Measurements from ENCODE around the gene SS18. TPM values are rescaled to one million over a fixed set of nuclear protein-coding genes. Genes with fewer than 3 reads are reported as not detected.
"Not testable (repeated sequence)": the region's sequence is repeated elsewhere in the genome, so short reads cannot be mapped to it uniquely, and the experiment has no call there.

SS18 gene
- polyA plus RNA-seq (2013, experiment 1 of 2) = 82.4 TPM
- 82.3 TPM for polyA plus RNA-seq (2013, experiment 2 of 2)

- Histone ChIP-seq H3K79me2 (ENCODE audit: control insufficient read depth, insufficient read depth, low read length) (peaks cover 24% of the 10 kb centered on the region), H2BK5ac (ENCODE audit: low read length) (peak within 1 kb of the TSS; percentile 86), H4K8ac (ENCODE audit: low read depth, low read length) (no peak within 1 kb of the TSS), H3K79me1 (ENCODE audit: low read length) (peaks cover 3% of the 10 kb centered on the region), H2BK120ac (ENCODE audit: low read depth, low read length) (no peak within 1 kb of the TSS), H3K27ac (ENCODE audit: low read depth, low read length) (peak within 1 kb of the TSS; percentile 98), H3K18ac (ENCODE audit: low read length) (peak within 1 kb of the TSS; percentile 42), H3K4ac (ENCODE audit: low read depth, low read length) (peak within 1 kb of the TSS; percentile 59), H3K4me1 (ENCODE audit: control insufficient read depth, low read depth, low read length) (no peaks in the 10 kb centered on the region), H3K4me3 (ENCODE audit: low read length) (peak within 1 kb of the TSS; percentile 98), H3K4me2 (ENCODE audit: low read length) (peak within 1 kb of the TSS; percentile 76), H3K56ac (ENCODE audit: low read length) (peak within 1 kb of the TSS; percentile 99), H3K9ac (ENCODE audit: low read length) (peak within 1 kb of the TSS; percentile 96), H2AK5ac (ENCODE audit: low read length) (no peak within 1 kb of the TSS), H3K23ac (ENCODE audit: low read length) (peak within 1 kb of the TSS; percentile 66), H4K5ac (ENCODE audit: low read length) (peak within 1 kb of the TSS; percentile 37), H3K36me3 (ENCODE audit: control insufficient read depth, insufficient read depth, low read length) (no peaks in the 10 kb centered on the region), H3K27me3 (ENCODE audit: insufficient read depth, low read length, poor library complexity) (no peaks in the 10 kb centered on the region), H2BK15ac (replicated peaks; ENCODE audit: low read depth) (no peak within 1 kb of the TSS)
- DNase-seq = peak; percentile 98
- WGBS (ENCODE audit: extremely low coverage, insufficient coverage, low lambda C conversion rate) = no CpG with 5 or more reads among the region's 89 CpGs
These were observed at the start of gene SS18 for GRCh38 chr18:26090130-26091046. Gene SS18, minus strand, starts transcription at chr18:26090613. Its CDS starts 44 bp downstream, at chr18:26090569.

GRCh38 chr18:26135548-26135947, 45.1 kb upstream of the SS18 start:
- H3K4me3 ChIP-seq (ENCODE audit: low read length) = no peak overlapping the region
- no peak overlapping the region for H3K9ac ChIP-seq (ENCODE audit: low read length)
- H3K56ac ChIP-seq (ENCODE audit: low read length) = no peak overlapping the region
- no peak for DNase-seq
- H3K4me1 ChIP-seq (ENCODE audit: control insufficient read depth, low read depth, low read length) = no peaks in the 10 kb centered on the region
- no peak overlapping the region for H3K4ac ChIP-seq (ENCODE audit: low read depth, low read length)
- no peaks in the 10 kb centered on the region for H3K27me3 ChIP-seq (ENCODE audit: insufficient read depth, low read length, poor library complexity)
- H4K5ac ChIP-seq (ENCODE audit: low read length) = no peak overlapping the region
- H3K79me2 ChIP-seq (ENCODE audit: control insufficient read depth, insufficient read depth, low read length) = no peaks in the 10 kb centered on the region
- no peak overlapping the region for H3K18ac ChIP-seq (ENCODE audit: low read length)
- no peak overlapping the region for H3K4me2 ChIP-seq (ENCODE audit: low read length)
- no peak overlapping the region for H3K27ac ChIP-seq (ENCODE audit: low read depth, low read length)
- H2BK15ac ChIP-seq (replicated peaks; ENCODE audit: low read depth) = no peak overlapping the region
- no peak overlapping the region for H2BK120ac ChIP-seq (ENCODE audit: low read depth, low read length)
- no peaks in the 10 kb centered on the region for H3K36me3 ChIP-seq (ENCODE audit: control insufficient read depth, insufficient read depth, low read length)
- H3K79me1 ChIP-seq (ENCODE audit: low read length) = no peaks in the 10 kb centered on the region
- H2BK5ac ChIP-seq (ENCODE audit: low read length) = no peak overlapping the region
- no CpG with 5 or more reads among the region's 1 CpG for WGBS (ENCODE audit: extremely low coverage, insufficient coverage, low lambda C conversion rate)
- no peak overlapping the region for H3K23ac ChIP-seq (ENCODE audit: low read length)
- no peak overlapping the region for H2AK5ac ChIP-seq (ENCODE audit: low read length)
- no peak overlapping the region for H4K8ac ChIP-seq (ENCODE audit: low read depth, low read length)

GRCh38 chr18:26134107-26134506, 43.7 kb upstream of the SS18 start:
- Histone ChIP-seq H3K4me3 (ENCODE audit: low read length) (no peak overlapping the region), H2BK120ac (ENCODE audit: low read depth, low read length) (no peak overlapping the region)
- WGBS (ENCODE audit: extremely low coverage, insufficient coverage, low lambda C conversion rate) = no CpG with 5 or more reads among the region's 6 CpGs

GRCh38 chr18:26133652-26134051, 43.2 kb upstream of the SS18 start, which contains the start of gene PSMA8:
Gene PSMA8, plus strand, starts transcription at chr18:26133869. Its CDS starts 97 bp downstream, at chr18:26133966.
- Histone ChIP-seq H2AK5ac (ENCODE audit: low read length) (no peak within 1 kb of the TSS), H3K4ac (ENCODE audit: low read depth, low read length) (no peak within 1 kb of the TSS), H3K4me1 (ENCODE audit: control insufficient read depth, low read depth, low read length) (no peaks in the 10 kb centered on the region), H3K23ac (ENCODE audit: low read length) (no peak within 1 kb of the TSS), H4K5ac (ENCODE audit: low read length) (no peak within 1 kb of the TSS), H3K4me2 (ENCODE audit: low read length) (no peak within 1 kb of the TSS), H2BK5ac (ENCODE audit: low read length) (no peak within 1 kb of the TSS), H3K56ac (ENCODE audit: low read length) (peak within 1 kb of the TSS; percentile 54), H3K79me2 (ENCODE audit: control insufficient read depth, insufficient read depth, low read length) (no peaks in the 10 kb centered on the region), H3K27me3 (ENCODE audit: insufficient read depth, low read length, poor library complexity) (no peaks in the 10 kb centered on the region), H2BK120ac (ENCODE audit: low read depth, low read length) (no peak within 1 kb of the TSS), H3K36me3 (ENCODE audit: control insufficient read depth, insufficient read depth, low read length) (no peaks in the 10 kb centered on the region), H3K9ac (ENCODE audit: low read length) (no peak within 1 kb of the TSS), H2BK15ac (replicated peaks; ENCODE audit: low read depth) (no peak within 1 kb of the TSS), H4K8ac (ENCODE audit: low read depth, low read length) (no peak within 1 kb of the TSS), H3K18ac (ENCODE audit: low read length) (no peak within 1 kb of the TSS), H3K4me3 (ENCODE audit: low read length) (no peak within 1 kb of the TSS), H3K79me1 (ENCODE audit: low read length) (no peaks in the 10 kb centered on the region), H3K27ac (ENCODE audit: low read depth, low read length) (no peak within 1 kb of the TSS)
- peak; percentile 60 for DNase-seq
- WGBS (ENCODE audit: extremely low coverage, insufficient coverage, low lambda C conversion rate) = no CpG with 5 or more reads among the region's 31 CpGs

More at GRCh38 chr18:26134107-26134506, 43.7 kb upstream of the SS18 start:
- Histone ChIP-seq H3K36me3 (ENCODE audit: control insufficient read depth, insufficient read depth, low read length) (no peaks in the 10 kb centered on the region), H4K8ac (ENCODE audit: low read depth, low read length) (no peak overlapping the region), H2AK5ac (ENCODE audit: low read length) (no peak overlapping the region), H4K5ac (ENCODE audit: low read length) (no peak overlapping the region), H3K4me2 (ENCODE audit: low read length) (no peak overlapping the region), H3K79me1 (ENCODE audit: low read length) (no peaks in the 10 kb centered on the region), H3K27ac (ENCODE audit: low read depth, low read length) (no peak overlapping the region), H3K79me2 (ENCODE audit: control insufficient read depth, insufficient read depth, low read length) (no peaks in the 10 kb centered on the region), H2BK15ac (replicated peaks; ENCODE audit: low read depth) (no peak overlapping the region), H3K23ac (ENCODE audit: low read length) (no peak overlapping the region), H3K9ac (ENCODE audit: low read length) (no peak overlapping the region), H3K4me1 (ENCODE audit: control insufficient read depth, low read depth, low read length) (no peaks in the 10 kb centered on the region), H2BK5ac (ENCODE audit: low read length) (no peak overlapping the region), H3K18ac (ENCODE audit: low read length) (no peak overlapping the region), H3K56ac (ENCODE audit: low read length) (peak overlapping the region; percentile 54), H3K4ac (ENCODE audit: low read depth, low read length) (no peak overlapping the region), H3K27me3 (ENCODE audit: insufficient read depth, low read length, poor library complexity) (no peaks in the 10 kb centered on the region)
- no peak for DNase-seq

GRCh38 chr18:26128192-26128591, 37.8 kb upstream of the SS18 start:
- H3K9ac ChIP-seq (ENCODE audit: low read length); H3K27me3 ChIP-seq (ENCODE audit: insufficient read depth, low read length, poor library complexity); H2BK15ac ChIP-seq (replicated peaks; ENCODE audit: low read depth); H3K79me1 ChIP-seq (ENCODE audit: low read length); H2AK5ac ChIP-seq (ENCODE audit: low read length); H3K4me2 ChIP-seq (ENCODE audit: low read length); H3K4ac ChIP-seq (ENCODE audit: low read depth, low read length); H2BK120ac ChIP-seq (ENCODE audit: low read depth, low read length); H4K8ac ChIP-seq (ENCODE audit: low read depth, low read length); H3K36me3 ChIP-seq (ENCODE audit: control insufficient read depth, insufficient read depth, low read length); H4K5ac ChIP-seq (ENCODE audit: low read length); H2BK5ac ChIP-seq (ENCODE audit: low read length); H3K56ac ChIP-seq (ENCODE audit: low read length); H3K4me1 ChIP-seq (ENCODE audit: control insufficient read depth, low read depth, low read length); DNase-seq; H3K27ac ChIP-seq (ENCODE audit: low read depth, low read length); H3K23ac ChIP-seq (ENCODE audit: low read length); H3K79me2 ChIP-seq (ENCODE audit: control insufficient read depth, insufficient read depth, low read length); H3K18ac ChIP-seq (ENCODE audit: low read length); H3K4me3 ChIP-seq (ENCODE audit: low read length): not testable (repeated sequence)
- WGBS (ENCODE audit: extremely low coverage, insufficient coverage, low lambda C conversion rate) = no CpG with 5 or more reads among the region's 2 CpGs
